H1 (cell line): ENCODE measurements around the gene ABCD2.

Source experiments
- CREB1 ChIP-seq: IDR thresholded peaks from 2 replicates; pipeline ENCODE4 v1.6.1; 2012; ENCODE audit warnings: inconsistent platforms
- CTCF ChIP-seq, 3 experiments: IDR thresholded peaks; 1 replicate in 2 of 3; 2 replicates in 1 of 3; pipeline versions ENCODE4 v1.5.1 to v1.6.1; 2011; ENCODE audit warnings: low read length in 3 of 3, mild to moderate bottlenecking in 3 of 3, inconsistent platforms in 2 of 3, low read depth in 1 of 3, moderate library complexity in 1 of 3; ENCODE audit not compliant: insufficient read depth in 1 of 3; ENCODE audit errors: control extremely low read depth in 1 of 3
- FOSL1 ChIP-seq: IDR thresholded peaks from 2 replicates; pipeline ENCODE4 v1.6.1; 2011; ENCODE audit warnings: mild to moderate bottlenecking, low read depth, low read length, moderate library complexity; ENCODE audit not compliant: insufficient read depth

- TF ChIP-seq CTCF (IDR thresholded peaks at IDR 0.05; ENCODE audit: control extremely low read depth in 1 of 3, insufficient read depth in 1 of 3, low read depth in 1 of 3, low read length in 3 of 3) = no peak
- TF ChIP-seq CREB1 = no peak
- TF ChIP-seq FOSL1 = no peak
Measured at GRCh38 chr12:39627914-39628313, 8.3 kb upstream of the ABCD2 start.
